Measurements from ENCODE around the gene TWNK. TPM values are rescaled to one million over a fixed set of nuclear protein-coding genes. Genes with fewer than 3 reads are reported as not detected.
A peak's percentile ranks its signal among the peaks of the same experiment; 100 is the strongest.

TWNK gene
- total and polyA plus RNA-seq, 11 donors, result 4.7 to 9.5 (median 5.8) TPM

DNA sequence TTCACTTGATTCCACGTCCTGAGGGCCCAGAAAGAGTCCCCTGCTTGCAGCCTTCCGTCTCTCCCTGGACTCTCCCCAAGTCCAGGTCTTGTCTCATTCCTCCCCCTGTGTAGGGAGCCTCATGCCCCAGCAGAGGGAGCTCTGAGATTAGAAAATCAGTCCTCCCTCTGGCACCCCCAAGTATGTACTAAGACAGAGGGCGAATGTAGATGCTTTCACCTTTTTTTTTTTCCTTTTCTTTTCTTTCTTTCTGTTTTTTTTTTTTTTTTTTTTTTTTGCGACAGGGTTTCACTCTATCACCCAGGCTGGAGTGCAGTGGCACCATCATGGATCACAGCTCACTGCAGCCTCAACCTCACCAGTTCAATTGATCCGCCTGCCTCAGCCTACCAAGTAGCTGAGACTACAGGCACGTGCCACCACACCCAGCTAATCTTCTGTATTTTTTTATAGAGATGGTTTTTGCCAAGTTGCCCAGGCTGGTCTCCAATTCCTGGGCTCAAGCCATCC lies 54.0 kb downstream of the TWNK start:
- intact Hi-C loops (cut with DNase I), result loop anchor here in 5 of 10 donors (1.0 to 2.0 kb wide), 3 partner anchors 19 to 25 kb away; partner anchors contain the start of gene KAZALD1 (in 2 of the 5)

GRCh38 chr10:101042118-101042517 lies 54.8 kb downstream of the TWNK start:
- Histone ChIP-seq H3K27me3 (peaks cover 0 to 10% (median 5%) of the 10 kb centered on the region in 9 donors), H3K9me3 (no peaks in the 10 kb centered on the region), H3K4me3 (peak overlapping the region in 11 of 12 donors; percentile 9 to 79 (median 58)), H3K36me3 (peaks cover 0 to 30% (median 28%) of the 10 kb centered on the region in 9 donors), H3K27ac (peak overlapping the region; percentile 26 to 91 (median 85)), H3K4me1 (peaks cover 0 to 24% (median 17%) of the 10 kb centered on the region in 12 donors)
- WGBS, 4 donors, result 66 to 86% (median 72%) methylated on average over 4 of the region's 4 CpGs
- intact Hi-C loops (cut with DNase I), result loop anchor here in 5 of 10 donors (2.0 kb wide), 2 partner anchors 19 to 25 kb away; partner anchors contain the start of gene KAZALD1 (in 2 of the 5)
- DNase-seq, result no peak
- TF ChIP-seq, protein P1, sequence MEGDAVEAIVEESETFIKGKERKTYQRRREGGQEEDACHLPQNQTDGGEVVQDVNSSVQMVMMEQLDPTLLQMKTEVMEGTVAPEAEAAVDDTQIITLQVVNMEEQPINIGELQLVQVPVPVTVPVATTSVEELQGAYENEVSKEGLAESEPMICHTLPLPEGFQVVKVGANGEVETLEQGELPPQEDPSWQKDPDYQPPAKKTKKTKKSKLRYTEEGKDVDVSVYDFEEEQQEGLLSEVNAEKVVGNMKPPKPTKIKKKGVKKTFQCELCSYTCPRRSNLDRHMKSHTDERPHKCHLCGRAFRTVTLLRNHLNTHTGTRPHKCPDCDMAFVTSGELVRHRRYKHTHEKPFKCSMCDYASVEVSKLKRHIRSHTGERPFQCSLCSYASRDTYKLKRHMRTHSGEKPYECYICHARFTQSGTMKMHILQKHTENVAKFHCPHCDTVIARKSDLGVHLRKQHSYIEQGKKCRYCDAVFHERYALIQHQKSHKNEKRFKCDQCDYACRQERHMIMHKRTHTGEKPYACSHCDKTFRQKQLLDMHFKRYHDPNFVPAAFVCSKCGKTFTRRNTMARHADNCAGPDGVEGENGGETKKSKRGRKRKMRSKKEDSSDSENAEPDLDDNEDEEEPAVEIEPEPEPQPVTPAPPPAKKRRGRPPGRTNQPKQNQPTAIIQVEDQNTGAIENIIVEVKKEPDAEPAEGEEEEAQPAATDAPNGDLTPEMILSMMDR (IDR thresholded peaks at IDR 0.05), result no peak
- TF ChIP-seq POLR2A (IDR thresholded peaks at IDR 0.05), result no peak
- ATAC-seq, result no peak

More for the DNA sequence above, 54.0 kb downstream of the TWNK start:
- Histone ChIP-seq H3K4me1 (peaks cover 0 to 24% (median 17%) of the 10 kb centered on the region in 12 donors), H3K27ac (peak overlapping the region in 3 of 12 donors; percentile 1 to 85 (median 80)), H3K27me3 (peaks cover 0 to 2% (median 0%) of the 10 kb centered on the region in 9 donors), H3K36me3 (peaks cover 0 to 38% (median 36%) of the 10 kb centered on the region in 9 donors), H3K9me3 (no peaks in the 10 kb centered on the region), H3K4me3 (no peak overlapping the region)
- WGBS, 4 donors, result 20 to 26% (median 24%) methylated on average over 6 of the region's 6 CpGs
- DNase-seq (peak; percentile 77 to 82 (median 80)), ATAC-seq (peak; percentile 60 to 79 (median 78))
- no peak for TF ChIP-seq POLR2A (IDR thresholded peaks at IDR 0.05)
- TF ChIP-seq, protein P1 (IDR thresholded peaks at IDR 0.05), result peak; percentile 69 to 92 (median 82)

DNA sequence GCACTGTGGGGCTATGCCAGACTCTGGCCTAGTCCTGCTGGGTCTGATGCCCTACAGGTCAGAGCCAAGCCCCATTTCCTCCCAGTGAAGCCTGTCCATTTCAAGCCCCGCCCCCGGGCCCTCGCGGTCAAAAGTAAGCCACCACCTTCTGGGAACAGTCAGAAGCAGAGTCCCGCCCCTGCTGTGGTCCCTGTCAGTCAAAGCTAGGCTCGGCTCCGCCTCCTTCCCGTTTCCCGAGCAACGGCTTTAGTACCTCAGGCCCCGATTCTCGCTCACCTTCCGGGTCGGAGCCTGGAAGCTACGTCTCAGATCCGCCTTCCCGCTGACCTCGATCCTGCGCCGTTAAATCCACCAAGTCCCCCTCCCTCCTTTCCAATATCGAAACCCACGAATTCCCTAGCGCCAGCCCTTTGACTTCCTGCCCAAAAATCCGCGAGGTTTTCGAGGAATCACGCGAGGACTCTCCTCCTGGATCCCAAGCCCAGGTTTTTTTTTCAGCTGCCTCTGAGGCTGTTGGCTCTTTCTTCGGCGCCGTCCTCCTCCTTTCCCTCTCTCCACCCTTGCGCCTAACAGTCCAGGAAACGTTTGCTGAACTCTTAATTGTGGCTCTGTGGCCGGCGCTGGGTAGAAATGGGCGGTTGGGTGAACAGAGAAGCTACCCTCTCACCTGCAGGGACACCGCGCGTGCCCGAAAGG lies 55.5 kb downstream of the TWNK start:
- TF ChIP-seq, protein P1 (IDR thresholded peaks at IDR 0.05), result no peak
- TF ChIP-seq POLR2A (IDR thresholded peaks at IDR 0.05), result peak in 1 of 2 donors; percentile 61
- peaks cover 0 to 24% (median 17%) of the 10 kb centered on the region in 12 donors for H3K4me1 ChIP-seq
- H3K36me3 ChIP-seq, result peaks cover 0 to 23% (median 21%) of the 10 kb centered on the region in 9 donors
- ATAC-seq, result peak; percentile 89 to 96 (median 94)
- H3K9me3 ChIP-seq, result no peaks in the 10 kb centered on the region
- intact Hi-C loops (cut with DNase I), result loop anchor here in 5 of 10 donors (2.0 kb wide), 2 partner anchors 18 to 24 kb away; partner anchors contain the start of gene KAZALD1 (in 2 of the 5)
- peaks cover 3 to 17% (median 12%) of the 10 kb centered on the region in 9 donors for H3K27me3 ChIP-seq
- H3K4me3 ChIP-seq, result peak overlapping the region; percentile 9 to 79 (median 56)
- peak; percentile 96 to 98 (median 96) for DNase-seq
- peak overlapping the region; percentile 26 to 91 (median 85) for H3K27ac ChIP-seq
- 3 to 7% (median 5%) methylated on average over 36 to 40 of the region's 40 CpGs for WGBS, 4 donors

DNA sequence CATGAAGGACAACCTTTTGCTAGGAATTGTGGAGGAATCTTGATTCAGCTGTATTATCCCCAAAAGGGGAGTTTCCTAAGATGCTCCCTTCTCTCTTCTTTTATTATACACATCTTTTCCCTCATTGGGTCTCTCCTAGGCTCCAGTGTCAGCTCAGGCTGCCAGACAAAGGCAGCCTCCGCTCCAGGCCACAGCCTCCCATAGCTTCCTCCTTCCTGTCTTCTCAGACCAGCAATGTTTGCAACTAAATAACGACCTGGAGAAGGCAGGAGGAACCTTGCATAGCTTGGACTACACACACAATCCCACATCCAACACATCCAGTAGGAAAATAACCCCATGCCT lies 56.0 kb downstream of the TWNK start:
- ATAC-seq, result no peak
- peak overlapping the region; percentile 26 to 91 (median 85) for H3K27ac ChIP-seq
- H3K9me3 ChIP-seq, result no peaks in the 10 kb centered on the region
- peaks cover 0 to 18% (median 16%) of the 10 kb centered on the region in 9 donors for H3K36me3 ChIP-seq
- H3K4me3 ChIP-seq, result peak overlapping the region; percentile 9 to 79 (median 56)
- peaks cover 0 to 29% (median 17%) of the 10 kb centered on the region in 12 donors for H3K4me1 ChIP-seq
- no peak for DNase-seq
- H3K27me3 ChIP-seq, result peaks cover 8 to 22% (median 17%) of the 10 kb centered on the region in 9 donors
- TF ChIP-seq, protein P1 (IDR thresholded peaks at IDR 0.05), result no peak
- TF ChIP-seq POLR2A (IDR thresholded peaks at IDR 0.05), result no peak
- WGBS, 4 donors, result 27 to 38% (median 28%) methylated on average over 2 of the region's 2 CpGs
- intact Hi-C loops (cut with DNase I), result loop anchor here in 5 of 10 donors (2.0 kb wide), 2 partner anchors 17 to 23 kb away; partner anchors contain the start of gene KAZALD1 (in 2 of the 5)

All from heart left ventricle (tissue), 16 donors.